Measurements from ENCODE around the gene LRRC27.
A peak's percentile ranks its signal among the peaks of the same experiment; 100 is the strongest.

The LRRC27 gene

GRCh38 chr10:132417257-132417910 is 85.4 kb downstream of the LRRC27 start:
- DNase-seq, result no peak

DNA sequence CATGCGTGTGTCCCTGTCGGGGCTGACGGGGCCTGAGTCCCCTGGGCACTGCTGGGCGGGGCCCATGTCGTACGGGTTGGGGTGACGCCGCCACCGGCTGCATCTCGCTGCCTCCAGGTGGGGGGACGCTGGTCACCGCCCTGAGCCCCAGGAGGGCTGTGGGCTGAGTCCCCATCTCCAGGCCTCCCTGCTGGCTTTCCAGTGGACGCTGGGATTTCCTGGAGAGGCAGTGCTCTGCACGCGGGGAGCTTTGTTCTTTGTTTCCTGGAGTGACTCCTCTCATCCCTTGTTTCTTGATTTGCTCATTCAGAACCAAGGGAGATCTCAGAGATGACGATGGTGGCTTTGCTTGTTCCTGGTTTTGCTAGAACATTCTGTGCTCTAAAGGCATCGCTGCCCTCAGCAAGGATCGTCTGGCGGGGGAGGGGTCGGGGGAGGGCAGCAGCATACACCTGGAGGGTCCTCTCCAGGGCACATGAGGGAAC is 86.0 kb downstream of the LRRC27 start:
- no peak for DNase-seq

DNA sequence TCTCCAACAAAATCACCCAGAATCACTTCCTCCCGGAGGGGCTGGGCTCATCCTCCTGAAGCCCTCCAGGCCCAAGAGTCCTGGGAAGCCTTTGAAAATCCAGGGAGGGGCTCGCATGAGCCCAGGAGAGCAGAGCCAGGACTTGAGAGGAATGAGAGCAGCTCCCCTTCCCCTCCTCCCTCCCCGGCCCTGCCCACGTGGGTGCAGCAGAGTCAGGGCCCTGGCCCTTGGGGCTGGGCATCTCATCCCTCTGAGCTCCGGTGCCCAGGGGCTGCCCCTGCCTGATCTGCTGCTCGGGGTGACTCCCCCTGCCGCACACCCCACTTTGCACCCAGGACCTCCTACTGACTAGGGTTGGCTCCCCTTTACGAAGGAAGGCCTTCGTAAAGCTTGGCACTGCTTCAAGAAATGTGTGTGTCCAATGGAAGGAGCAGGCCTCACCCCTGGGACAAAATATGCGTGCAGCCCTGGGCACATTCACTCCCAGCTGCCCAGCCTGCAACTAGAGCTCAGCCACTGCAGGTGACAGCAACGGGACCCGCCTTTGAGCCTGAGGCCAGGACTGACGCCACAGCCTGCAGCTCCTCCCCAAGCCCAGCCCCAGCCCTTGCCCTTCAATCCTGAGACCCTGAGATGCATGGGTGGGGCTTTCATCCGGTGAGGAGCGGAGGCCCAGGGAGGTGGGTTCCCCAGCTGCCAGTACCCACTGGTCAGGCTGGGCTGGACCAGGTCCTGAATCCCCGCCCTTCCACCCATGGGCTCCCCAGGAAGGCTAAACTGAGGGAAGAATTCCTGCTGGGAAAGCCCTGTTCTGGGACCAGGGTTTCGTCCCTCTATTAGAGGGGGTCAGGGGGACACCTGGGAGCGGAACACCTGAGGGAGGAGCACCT is 86.8 kb downstream of the LRRC27 start:
- DNase-seq, result no peak

GRCh38 chr10:132419538-132420468 is 87.8 kb downstream of the LRRC27 start:
- no peak for DNase-seq

DNA sequence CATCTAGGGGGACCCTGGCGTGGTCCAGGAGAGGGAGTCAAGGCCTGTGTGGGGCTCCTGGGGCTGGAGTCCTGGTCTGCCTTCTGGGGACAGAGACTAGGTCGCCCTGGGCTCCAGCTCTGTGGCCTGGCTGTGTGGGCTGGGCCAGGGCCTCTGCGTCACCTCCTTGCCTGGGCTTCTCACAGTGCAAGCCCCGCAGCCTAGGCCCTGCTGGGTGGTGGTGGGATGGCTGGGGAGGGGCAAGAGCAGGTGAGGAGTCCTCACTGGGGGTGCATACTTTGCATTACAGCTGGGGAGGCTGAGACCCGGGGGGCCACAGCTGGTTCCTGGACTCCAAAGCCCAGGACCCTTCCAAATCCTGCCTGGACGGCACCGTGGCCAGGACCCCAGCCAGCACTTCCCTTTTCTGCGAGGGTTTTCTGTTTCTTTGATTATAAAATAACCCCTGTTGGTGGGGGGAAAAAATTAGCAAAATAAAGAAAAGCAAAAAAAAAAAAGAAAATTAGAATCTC is 88.5 kb downstream of the LRRC27 start:
- no peak for DNase-seq

DNA sequence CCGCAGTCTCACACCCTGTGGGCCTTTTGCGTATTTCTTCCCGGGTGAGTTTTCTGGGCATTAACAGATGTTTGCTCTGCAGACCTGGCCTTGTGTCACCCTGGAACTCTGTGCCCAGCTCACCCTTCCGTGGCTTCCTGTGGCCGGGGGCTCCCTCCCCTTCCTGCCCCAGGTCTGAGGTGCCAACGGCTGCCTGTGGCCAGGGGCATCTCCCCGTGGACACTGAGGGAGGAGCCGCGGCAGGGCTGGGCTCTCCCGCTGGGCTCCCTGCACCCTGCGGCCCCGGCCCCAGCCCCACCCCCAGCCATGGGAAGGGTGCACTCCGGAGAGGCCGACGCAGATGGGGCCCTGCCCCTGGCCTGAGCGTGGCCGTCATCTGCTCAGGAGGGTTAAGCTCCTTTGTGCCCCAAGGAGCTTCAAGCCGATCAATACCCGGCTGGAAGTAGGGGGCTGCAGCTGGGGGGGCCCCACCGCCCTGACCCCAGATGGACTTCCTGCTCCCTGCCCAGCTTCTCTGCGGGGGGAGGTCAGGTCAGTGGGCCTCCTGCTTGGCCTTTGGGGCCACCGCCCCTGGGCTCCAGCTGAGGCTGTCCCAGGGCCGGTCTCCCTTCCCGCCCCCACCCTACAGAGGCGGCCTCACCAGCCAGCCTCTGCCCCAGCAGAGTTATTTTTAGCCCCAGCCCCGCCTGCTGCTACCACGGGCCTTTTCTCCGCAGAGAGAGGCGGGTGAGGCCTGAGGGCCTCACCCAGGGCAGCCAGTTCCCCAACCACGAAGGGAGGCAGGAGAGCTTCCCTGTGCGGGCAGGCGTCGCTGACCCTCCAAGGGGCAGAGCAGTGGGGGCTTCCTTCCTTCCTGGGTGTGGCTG is 89.2 kb downstream of the LRRC27 start:
- peak; percentile 33 for DNase-seq

DNA sequence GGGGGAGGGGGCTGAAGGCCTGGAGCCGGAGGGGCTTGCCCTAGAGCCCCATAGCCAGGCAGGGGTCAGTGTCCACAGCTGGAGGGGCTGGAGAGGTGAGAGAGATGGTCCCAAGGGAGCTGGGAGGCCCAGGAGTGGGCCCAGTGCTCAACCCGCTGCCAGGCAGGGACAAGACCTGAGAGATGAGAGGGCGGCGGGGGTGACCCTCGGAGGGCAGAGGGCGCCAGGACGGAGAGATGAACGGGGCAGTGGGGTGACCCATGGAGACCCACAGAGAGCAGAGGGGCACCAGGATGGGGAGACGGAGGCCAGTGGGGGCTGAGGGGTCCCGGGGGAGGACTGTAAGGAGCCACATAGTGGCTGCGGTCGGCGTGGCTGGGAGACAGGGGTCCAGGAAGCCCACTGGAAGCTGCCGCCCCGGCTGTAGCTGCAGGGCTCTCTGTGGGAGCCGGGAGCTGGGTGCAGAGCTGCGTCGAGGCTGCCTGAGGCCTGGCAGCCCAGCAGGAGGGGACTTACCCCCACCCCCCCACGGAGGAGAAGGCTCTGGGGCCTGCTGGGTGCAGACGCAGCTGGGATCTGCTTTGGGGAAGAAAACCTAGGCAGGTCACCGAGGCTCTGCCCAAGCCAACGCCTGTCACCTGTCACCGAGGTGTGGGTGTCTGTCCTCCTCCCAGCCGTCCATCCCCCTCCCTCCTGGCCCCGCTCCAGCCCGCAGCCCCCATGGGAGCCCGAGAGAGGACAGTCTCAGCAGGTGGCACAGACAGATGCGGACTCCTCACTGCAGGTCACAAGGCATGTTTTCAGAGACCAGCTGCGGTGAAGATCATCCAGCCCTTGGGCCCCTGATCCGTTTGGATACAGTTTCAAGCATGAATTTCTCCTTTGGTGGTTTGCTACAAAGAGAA is 90.1 kb downstream of the LRRC27 start:
- no peak for DNase-seq

DNA sequence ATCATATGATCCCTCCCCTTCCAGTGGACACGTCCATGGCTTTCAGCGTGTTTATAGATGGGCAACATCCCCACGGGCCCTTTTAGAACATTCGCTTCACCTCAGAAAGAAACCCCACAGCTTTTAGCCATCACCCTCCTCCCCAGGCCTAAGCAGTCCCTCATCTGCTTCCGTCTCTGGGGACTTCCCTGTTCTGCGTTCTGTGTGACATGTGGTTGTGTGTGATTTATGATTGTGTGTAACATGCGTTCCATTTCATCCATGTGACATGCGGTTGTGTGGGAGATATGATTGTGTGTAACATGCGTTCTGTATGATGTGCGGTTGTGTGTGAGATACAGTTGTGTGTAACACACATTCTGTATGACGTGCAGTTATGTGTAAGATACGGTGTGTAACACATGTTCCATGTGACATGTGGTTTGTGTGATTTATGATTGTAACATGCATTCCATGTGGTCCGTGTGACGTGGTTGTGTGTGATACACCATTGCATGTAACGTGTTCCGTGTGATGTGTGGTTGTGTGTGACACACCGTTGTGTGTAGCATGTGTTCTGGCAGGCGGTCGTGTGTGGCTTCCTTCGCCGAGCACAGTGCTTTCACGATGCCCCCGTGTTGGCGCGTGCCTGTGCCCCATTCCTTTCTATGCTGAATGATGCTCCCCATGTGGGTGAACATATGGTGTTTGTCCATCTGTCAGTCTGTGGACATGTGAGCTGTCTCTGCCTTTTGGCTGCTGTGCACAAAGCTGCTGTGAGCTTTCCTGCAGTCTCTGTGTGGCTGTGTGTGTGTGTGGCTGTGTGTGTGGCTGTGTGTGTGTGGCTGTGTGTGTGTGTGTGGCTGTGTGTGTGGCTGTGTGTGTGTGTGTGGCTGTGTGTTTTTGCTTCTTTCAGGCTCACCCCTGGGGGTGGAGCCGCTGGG is 91.2 kb downstream of the LRRC27 start:
- DNase-seq, result no peak

GRCh38 chr10:132423966-132424861 is 92.2 kb downstream of the LRRC27 start:
- no peak for DNase-seq

DNA sequence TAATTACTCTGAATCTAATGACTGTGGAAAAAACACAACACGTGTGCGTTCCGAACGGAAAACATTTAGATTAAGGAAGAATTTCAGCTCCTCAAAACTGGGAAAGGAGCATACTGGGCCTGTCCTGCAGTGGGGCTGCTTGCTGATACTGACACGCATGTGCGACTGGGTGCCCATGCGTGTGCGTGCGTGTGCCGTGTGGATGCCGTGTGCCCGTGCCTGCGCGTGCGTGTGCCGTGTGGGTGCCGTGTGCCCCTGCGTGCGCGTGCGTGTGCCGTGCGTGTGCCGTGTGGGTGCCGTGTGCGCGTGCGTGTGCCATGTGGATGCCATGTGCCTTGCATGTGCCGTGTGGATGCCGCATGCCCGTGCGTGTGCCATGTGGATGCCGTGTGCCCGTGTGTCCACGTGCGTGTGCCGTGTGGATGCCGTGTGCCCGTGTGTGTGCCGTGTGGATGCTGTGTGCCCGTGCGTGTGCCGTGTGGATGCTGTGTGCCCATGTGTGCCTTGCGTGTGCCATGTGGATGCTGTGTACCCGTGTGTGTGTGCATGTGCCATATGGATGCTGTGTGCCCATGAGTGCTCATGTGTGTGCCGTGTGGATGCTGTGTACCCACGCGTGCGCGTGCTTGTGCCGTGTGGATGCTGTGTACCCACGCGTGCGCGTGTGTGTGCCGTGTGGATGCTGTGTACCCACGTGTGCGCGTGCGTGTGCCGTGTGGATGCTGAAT is 93.2 kb downstream of the LRRC27 start:
- no peak for DNase-seq

GRCh38 chr10:132425757-132426155 is 93.8 kb downstream of the LRRC27 start:
- DNase-seq, result no peak

DNA sequence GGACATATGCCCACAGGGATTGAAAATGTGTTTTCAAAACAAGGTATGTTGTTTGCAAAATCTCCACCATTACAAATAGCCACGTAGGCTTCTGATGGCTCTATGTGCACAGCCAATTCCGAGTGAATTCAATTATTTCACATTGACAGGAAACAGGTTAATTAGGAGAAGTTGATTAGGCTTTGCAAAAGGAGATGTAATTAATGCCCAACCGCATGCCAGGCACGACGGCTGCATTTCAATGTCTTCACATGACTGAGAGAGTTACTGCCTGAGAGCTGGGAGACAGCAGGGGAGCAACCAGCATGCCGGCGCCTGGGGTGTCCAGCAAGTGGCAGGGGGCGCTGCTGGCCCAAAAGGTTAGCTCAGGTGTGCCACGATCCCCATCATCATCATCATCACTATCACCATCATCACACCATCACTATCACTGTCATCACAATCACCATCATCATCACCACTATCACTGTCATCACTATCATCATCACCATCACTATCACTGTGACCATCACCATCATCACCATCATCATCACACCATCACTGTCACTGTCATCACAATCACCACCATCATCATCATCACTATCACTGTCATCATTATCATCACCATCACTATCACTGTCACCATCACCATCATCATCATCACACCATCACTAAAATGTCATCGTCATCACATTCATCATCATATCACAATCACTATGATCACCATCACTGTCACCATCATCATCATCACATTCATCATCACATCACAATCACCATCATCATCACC is 95.2 kb downstream of the LRRC27 start:
- DNase-seq, result no peak

GRCh38 chr10:132427939-132428367 is 96.0 kb downstream of the LRRC27 start:
- no peak for DNase-seq

GRCh38 chr10:132428486-132428995 is 96.5 kb downstream of the LRRC27 start:
- DNase-seq, result no peak
